GM19035 (cell line): ENCODE data around the gene SLAMF1.
"Not testable (repeated sequence)": the region's sequence is repeated elsewhere in the genome, so short reads cannot be mapped to it uniquely, and the experiment has no call there.

Source experiments
- ATAC-seq: cut with Tn5 transposase; IDR thresholded peaks from one replicate; pipeline ENCODE4 v1.9.1; 2021; ENCODE audit not compliant: unreplicated experiment

SLAMF1 gene

DNA sequence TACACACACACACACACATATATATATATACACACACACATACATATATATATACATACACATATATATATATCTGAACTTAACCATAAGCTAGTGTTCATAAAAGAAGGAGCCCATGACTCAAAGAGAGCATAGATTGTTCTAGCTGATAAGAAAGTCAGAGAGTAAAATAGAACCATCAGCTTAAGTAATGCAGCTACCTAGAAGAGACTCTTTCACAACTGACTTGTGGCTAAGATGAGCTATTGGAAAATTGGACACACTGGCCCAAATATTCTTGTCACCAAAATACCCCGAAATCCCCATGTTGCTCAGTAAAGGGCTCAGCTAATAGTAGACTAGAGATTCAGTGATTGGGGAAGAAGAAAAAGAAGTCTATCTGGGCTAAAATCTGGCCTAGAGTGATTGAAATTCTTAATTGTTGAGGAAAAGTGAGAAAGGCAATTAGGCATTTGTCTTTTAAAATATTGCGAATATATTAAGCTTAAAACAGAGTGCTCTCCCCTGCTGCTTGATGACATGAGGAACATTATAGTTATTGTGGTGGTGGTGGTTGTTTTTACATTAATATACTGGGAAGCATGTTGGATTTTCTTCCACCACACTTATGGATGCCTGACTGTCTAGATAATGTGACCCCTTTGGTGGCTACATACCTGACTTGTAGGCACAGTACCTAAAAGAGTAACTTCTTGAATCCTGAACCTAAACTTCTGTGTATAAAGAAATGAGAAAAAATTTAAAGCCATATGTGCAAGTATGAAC, 6.3 kb downstream of the SLAMF1 start:
- ATAC-seq = no peak

GRCh38 chr1:160639652-160640051, 7.2 kb downstream of the SLAMF1 start:
- no peak for ATAC-seq

- no peak for ATAC-seq
These were observed 7.9 kb downstream of the SLAMF1 start for GRCh38 chr1:160638926-160639325.

DNA sequence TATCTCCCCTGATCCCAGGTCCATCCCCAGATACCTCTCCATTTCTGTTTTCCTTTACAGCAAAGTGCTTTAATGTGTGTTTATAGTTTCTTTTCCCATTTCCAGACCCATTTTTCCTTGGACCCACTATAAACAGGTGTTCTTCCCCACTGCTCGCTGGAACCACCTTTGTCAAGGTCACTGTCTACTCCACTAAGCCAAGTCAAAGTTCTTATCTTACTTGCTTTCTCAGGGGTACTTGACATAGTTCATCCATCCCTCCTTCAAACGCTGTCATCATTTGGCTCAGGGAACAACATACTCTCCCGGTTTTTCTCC, 8.3 kb downstream of the SLAMF1 start:
- ATAC-seq = no peak

DNA sequence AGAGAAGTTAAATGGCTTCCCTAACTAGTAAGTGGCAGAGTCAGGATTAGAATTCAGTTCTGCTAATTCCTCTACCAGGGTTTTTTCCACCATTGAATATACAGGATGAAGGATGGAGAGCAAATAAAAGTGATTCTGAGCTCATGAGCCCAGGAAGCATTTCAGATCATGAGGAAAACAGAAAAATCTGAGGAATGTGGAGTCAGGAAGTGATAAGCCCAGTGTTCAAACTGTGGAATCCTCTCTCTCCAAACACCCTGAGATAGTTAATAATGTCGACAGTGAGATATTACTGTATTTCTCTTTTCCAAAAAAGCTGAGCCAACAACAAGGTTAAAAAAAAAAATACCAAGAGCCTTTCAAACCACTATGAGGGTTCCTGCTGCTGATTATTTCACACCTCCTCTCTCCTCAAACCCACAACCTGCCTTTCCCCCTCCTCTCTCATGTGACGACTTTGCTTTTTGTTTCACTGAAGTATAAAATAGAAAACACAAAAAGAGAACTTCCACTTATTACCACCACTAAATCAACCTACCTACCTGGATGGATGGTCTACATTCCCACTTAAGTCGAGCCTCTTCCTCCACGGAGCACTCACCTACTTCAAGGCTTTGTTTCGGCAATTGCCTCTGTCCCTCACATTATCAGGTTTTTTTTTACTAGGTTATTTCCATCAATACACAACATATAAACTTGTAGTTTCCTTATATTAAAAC, 8.9 kb downstream of the SLAMF1 start:
- ATAC-seq = no peak

DNA sequence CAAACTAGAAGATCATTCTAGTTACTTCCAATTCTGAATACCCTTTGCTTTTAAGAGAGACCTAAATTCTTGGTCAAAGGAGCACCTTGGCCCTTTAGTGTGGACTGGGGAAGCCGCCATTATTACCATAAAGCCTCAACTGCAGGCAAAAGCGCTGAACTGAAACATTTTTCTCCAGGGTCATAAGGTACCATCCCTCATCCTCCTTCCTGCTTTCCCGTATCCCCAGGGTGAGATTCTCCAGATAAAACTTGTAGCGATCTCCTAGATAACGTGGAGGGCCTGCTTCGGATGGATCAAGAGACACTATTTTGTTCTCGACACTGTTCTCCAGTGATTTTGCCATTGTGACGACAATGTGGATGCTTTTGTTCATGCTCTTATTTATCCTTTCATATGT, 9.8 kb downstream of the SLAMF1 start:
- ATAC-seq = no peak

- no peak for ATAC-seq
These were observed 10.3 kb downstream of the SLAMF1 start for GRCh38 chr1:160636547-160636946.

- no peak for ATAC-seq
These were observed 10.8 kb downstream of the SLAMF1 start for GRCh38 chr1:160636076-160636475.

GRCh38 chr1:160634543-160635491, 12.0 kb downstream of the SLAMF1 start:
- ATAC-seq = no peak

DNA sequence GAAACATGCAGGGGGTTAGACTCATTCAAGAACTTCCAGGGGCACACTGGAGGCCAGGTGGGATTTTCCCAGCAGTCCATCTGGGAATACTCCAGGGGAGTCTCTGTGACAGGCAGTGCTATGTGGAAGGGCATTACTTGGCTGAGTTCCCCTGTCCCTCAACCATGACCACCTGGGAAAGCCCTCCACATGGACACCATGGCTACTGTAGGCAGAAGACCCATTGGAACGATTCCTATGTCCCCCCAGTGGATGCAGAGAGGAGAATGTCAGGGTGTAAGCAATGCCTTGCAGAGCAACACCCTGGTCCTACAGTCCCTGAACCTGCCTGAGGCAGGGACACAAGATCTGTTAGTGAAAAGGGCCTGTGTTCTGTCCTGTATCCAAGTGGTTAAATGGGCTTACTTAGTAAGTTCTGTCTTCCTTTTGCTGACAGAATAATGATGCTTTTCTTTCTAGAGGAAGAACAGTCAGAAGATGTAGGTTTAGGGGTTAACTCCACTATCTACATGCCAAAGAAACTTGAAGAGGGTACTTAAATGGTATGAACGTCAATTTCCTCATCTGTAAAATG, 13.4 kb downstream of the SLAMF1 start:
- ATAC-seq = no peak

DNA sequence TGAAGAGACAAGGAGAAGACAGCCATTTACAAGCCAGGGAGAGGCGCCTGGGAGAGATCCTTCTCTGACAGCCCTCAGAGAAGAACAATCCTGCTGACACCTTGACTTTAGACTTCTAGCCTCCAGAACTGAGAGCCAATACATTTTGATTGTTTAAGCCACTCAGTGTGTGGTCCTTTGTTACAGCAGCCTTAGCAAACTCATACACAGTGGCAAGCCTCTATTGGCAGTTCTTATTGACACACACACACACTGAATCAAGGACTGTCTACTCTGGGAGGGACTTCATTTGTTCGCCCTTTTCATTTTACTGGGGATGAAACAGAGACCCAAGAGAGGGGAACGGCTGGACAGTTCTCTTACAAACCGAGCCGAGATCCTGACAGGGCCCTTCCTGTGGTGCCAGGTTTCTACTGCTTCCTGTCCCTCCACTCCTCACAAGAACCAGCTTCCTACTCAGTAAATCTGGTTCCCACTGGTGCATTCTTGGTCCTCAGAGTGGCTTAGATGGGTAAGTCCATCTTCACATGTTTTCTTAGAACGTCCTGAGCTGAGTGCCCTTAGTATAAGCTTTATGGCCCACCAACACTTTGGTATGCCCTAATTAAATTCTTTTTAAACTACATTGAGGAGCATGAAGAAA, 14.7 kb downstream of the SLAMF1 start:
- ATAC-seq = no peak

- no peak for ATAC-seq
These were observed 16.1 kb downstream of the SLAMF1 start for GRCh38 chr1:160630523-160631451.

DNA sequence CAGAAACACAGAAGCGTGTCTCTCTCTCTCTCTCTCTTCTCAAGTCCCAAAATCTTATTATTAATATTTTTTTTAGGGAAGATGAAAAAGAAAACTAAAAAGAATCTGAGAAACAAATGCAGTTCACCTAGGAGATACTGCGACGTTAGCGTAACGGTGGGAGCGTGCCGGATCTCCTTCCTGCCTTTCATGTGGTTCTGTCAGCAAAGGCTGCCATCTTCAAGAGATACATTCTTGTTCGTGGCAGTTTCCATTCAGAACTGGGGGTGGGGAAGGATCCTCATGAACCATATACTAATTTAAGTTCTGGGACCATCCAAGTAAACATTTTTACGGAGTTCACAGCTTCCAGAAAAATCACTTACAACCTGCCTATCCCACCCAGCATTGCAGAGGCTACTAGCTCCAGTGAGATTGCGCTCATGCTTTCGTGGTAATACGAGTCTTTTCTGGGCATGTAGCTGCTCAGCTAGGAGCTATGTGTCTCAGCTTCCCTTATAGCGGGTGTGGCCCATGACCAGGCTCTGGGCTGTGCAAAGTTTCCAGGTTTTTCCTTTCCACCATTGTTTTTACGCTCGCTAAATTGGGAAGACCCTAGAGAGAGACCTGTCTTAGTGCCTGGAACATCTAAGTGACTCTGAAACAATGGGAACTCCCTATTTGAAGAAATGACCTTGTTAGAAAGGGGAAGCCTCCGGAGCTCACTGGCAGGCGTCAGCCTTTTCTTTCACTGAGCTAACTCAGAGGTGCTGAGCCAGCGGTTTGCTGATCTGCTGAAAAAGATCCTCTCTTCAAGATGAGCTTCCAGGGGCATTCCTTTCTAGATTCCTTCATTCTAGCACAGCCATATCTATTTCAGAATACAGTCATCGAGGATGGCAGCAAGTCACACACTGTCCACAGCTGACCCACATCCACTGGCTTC, 17.3 kb downstream of the SLAMF1 start:
- ATAC-seq = no peak

GRCh38 chr1:160628799-160629263, 18.0 kb downstream of the SLAMF1 start:
- no peak for ATAC-seq

GRCh38 chr1:160627677-160628289, 19.1 kb downstream of the SLAMF1 start:
- not testable (repeated sequence) for ATAC-seq

DNA sequence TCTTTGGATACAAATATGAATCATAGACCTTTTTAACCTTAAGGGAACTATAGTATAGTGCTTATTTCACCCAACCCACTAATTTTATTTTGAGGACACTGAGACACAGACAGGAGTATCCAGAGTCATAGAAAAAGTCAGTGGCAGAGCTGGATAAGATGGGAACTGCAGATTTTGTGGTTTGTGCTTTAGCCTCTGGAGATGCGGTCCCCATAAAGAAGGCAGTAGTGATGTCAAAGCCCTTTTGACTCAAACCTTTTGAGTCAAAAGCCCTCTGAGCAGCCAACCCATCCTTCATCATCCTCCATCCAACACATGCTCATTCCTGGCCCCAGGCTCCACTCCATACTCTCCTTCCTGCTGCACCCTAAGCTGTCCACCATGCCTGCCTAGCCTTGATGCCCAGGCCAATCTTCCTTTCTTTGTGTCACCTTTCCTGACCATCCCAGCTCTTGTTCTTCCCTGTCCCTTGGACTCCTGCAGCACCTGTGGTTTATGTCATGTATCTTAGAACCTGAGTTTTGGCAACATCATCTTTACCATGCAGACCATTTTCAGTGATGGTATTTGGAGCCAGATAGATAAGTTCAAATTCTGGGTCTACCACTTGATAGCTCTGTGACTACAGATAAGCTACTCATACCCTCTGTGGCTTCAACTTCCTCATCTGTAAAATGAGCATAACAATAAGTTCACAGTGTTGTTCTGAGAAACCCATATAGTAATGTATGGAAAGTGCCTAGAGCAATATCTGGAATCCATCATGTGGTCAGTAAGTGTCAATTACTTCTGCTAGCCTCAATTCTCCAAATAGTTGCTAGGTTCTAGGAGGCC, 20.1 kb downstream of the SLAMF1 start:
- ATAC-seq = peak; percentile 22
